Keratinocyte (primary cell): ENCODE measurements around the gene SLC6A17.

Experiments
- CTCF ChIP-seq, 3 experiments: IDR thresholded peaks in 1 of 3; conservative IDR thresholded peaks in 1 of 3; optimal IDR thresholded peaks in 1 of 3; 2 replicates in 2 of 3; 3 replicates in 1 of 3; pipeline versions ENCODE3 to v1.5.1; 2011; ENCODE audit warnings: low read length in 3 of 3, mild to moderate bottlenecking in 3 of 3, moderate library complexity in 2 of 3, control low read depth in 1 of 3, inconsistent platforms in 1 of 3; ENCODE audit not compliant: insufficient read depth in 2 of 3; ENCODE audit errors: extremely low read depth in 1 of 3
- EZH2 ChIP-seq: IDR thresholded peaks from one replicate; pipeline ENCODE4 v1.6.1; 2012; ENCODE audit warnings: inconsistent platforms, mild to moderate bottlenecking, low read length, moderate library complexity

GRCh38 chr1:110235834-110236682 lies 85.8 kb downstream of the SLC6A17 start:
- no peak for TF ChIP-seq CTCF (optimal IDR thresholded peaks at IDR 0.05 in 1 of 3, IDR thresholded peaks at IDR 0.05 in 1 of 3, conservative IDR thresholded peaks at IDR 0.05 in 1 of 3; ENCODE audit: extremely low read depth in 1 of 3, insufficient read depth in 2 of 3, low read length in 3 of 3)
- TF ChIP-seq EZH2: no peak
